ENCODE data around the gene ARRDC1.
"Not testable (repeated sequence)": the region's sequence is repeated elsewhere in the genome, so short reads cannot be mapped to it uniquely, and the experiment has no call there.

Gene ARRDC1

GRCh38 chr9:137614631-137615386 lies 9.3 kb downstream of the ARRDC1 start:
- DNase-seq: no peak

- DNase-seq: no peak
These were observed 9.9 kb downstream of the ARRDC1 start for GRCh38 chr9:137615387-137615871.

GRCh38 chr9:137618105-137619067 lies 12.9 kb downstream of the ARRDC1 start, which contains the start of gene EHMT1:
EHMT1 (plus strand) TSS chr9:137619005; CDS start chr9:137619029, 24 bp downstream.
- peak; percentile 82 to 84 for DNase-seq

DNA sequence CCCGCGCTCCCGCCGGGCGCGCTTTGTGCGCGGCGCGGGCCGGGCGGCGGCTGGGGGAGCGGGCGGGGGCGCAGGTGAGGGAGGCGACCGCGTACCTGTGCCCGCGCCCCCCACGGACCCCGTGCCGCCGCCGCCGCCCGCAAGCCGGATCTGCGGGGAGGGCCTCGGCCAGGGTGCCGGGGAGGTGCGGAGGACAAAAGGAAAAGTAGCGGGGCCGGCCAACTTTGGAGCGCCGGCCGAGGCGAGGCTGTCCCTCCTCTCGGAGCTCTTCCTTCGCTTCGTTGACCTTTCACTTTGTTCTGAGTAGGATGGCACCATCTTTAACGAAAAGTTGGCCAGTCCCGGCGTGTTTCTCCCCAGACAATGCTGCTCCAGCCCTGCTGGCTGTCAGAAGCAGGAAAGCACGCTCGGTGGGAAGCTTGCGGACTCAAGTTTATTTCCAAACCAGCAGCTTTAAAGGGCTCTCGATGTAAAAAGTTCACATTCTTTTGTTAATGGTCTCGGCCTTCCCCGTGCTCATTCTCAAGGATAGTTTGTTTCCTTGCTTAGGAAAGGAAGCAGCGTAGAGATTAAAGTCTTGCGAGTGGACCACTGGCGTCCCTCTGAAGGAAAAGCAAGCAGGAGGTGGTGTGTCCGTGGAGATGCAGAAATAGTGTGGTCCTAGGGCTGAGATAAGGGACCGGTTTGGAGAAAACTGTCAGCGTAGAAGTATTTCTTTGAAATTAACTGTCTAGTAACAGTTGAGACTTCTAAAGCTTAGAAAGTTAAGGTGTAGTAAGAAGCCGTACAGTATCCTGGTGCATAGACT lies 14.0 kb downstream of the ARRDC1 start:
- DNase-seq: peak in 1 of 2 experiments; percentile 39

DNA sequence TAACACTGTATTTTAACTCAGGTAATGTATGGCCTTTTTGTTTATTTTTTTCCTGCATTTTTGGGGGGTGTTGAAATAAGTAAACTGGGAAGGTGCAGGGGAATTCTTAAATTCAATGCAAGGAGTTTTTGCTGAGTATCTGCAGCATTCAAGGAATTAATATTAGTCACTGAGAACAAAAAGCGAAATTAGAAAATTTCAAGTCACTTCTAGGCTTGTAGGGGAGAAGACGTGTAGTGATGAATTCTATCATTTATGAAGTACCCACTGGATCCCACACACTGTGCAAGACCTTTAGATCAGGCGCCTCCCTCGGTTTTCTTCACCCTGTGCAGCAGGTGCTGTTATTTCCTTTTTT lies 14.5 kb downstream of the ARRDC1 start:
- no peak for DNase-seq

DNA sequence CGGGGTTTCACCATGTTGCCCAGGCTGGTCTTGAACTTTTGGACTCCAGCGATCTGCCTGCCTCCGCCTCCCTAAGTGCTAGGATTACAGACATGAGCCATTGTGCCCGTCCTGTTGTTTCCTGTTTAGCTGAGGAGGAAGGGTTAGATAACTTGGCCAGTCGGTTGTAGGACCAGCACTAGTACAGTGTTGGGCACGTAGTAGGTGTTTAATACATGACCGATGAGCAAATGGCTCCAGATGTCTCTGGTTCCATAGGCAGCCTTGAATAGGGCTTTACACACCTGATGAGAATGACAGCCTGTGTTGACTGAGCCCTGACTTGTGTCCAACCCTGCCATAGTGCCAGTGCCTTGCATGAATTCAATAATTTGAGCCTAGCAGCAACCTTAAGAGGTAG lies 15.1 kb downstream of the ARRDC1 start:
- no peak for DNase-seq

DNA sequence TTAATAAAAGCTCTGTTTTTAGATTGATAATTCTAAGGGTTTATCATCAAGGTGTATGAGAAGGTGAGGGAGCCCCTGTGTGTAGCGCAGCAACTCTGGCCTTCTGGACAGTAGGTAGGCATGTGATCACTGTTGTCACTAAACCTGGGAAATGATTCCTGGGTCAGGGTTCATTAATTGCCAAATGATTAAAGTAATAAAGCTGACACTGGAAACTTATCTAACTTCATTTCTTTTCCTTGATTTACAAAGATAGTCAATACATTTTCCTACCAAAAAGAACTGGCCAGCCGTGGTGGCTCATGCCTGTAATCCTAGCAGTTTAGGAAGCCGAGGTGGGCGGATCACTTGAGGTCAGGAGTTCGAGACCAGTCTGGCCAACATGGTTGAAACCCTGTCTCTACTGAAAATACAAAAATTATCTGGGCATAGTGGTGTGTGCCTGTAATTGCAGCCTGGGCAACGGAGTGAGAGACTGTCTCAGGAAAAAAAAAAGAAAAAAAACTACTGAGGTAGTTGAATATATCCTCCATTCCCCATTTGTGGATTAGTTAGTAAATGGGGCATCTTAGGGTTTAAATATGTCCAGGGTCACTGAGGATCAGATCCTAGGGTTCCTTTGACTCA lies 15.8 kb downstream of the ARRDC1 start:
- peak in 1 of 2 experiments; percentile 43 for DNase-seq

GRCh38 chr9:137622211-137622610 lies 16.7 kb downstream of the ARRDC1 start:
- DNase-seq: not testable (repeated sequence)

GRCh38 chr9:137626464-137626863 lies 21.0 kb downstream of the ARRDC1 start:
- DNase-seq: no peak

DNA sequence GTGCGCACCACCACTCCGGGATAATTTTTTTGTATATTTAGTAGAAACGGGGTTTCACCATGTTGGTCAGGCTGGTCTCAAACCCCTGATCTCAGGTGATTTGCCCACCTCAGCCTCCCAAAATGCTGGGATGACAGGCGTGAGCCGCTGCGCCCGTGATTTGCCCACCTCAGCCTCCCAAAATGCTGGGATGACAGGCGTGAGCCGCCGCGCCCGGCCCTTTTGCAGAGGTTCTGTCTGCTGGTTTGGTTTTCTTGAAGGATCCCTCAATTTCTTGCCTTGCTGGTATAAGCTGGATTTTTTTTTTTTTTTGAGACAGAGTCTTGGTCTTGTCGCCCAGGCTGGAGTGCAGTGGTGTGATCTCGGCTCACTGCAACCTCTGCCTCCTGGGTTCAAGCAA lies 21.9 kb downstream of the ARRDC1 start:
- DNase-seq: not testable (repeated sequence)

GRCh38 chr9:137630126-137630525 lies 24.6 kb downstream of the ARRDC1 start:
- DNase-seq: no peak

DNA sequence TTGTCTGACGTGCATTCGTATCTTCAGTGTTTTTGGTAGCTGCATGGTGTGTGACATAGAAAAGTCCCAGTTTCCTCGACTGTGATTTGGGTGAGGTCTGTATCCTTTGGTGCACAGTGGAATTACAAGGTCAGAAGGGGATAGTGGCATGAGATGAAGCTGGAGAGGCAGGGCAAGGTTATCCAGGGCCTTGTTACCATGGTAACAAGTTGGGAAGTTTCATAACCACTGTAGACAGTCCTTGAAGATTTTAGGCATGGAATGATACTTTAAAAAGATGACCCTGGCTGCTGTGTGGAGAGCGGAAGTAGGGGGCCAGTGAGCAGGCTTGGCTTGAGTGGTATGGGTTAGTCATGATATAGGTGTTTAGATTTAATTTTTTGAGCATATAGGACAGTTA lies 25.2 kb downstream of the ARRDC1 start:
- DNase-seq: no peak

- no peak for DNase-seq
These were observed 26.1 kb downstream of the ARRDC1 start for GRCh38 chr9:137631345-137632229.

GRCh38 chr9:137632230-137633161 lies 27.0 kb downstream of the ARRDC1 start:
- no peak for DNase-seq

- no peak for DNase-seq
These were observed 28.5 kb downstream of the ARRDC1 start for GRCh38 chr9:137634016-137634415.

DNA sequence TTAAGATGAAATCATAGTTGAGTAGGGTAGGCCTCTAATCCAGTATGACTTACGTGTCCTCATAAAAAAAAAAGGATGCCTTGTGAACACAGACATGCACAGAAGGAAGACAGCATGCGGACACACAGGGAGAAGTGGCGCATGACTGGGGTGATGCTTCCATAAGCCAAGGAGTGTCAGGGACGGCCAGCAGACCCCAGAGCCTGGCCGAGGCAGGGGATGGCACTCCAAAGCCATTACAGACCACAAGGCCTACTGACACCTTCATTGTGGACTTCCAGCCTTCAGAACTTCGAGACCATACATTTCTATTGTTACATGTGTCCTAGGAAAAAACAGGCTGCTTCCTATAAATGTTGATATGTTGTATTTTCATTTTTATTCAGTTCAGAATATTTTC lies 33.2 kb downstream of the ARRDC1 start:
- DNase-seq: no peak

- no peak for DNase-seq
These were observed 34.0 kb downstream of the ARRDC1 start for GRCh38 chr9:137639303-137640051.

DNA sequence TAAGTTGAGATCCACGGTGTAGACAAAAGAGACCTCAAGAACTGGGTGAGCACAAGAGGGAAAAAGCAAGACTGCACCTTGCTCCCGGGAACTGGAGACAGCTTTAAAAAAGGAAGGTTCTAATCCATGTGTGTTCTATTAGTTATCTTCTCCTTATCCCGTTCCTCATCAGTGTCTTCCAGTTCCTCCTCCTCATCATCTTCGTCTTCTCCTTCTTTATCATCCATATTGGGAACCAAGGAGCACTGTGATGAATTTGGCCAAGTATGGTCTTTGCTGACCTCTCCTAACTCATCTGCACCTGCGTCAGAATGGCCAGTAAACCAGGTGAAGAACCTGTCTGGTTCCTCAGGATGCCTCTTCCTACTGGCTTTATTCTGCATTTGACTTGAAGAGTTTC lies 35.4 kb downstream of the ARRDC1 start:
- DNase-seq: no peak

- DNase-seq: no peak
These were observed 36.7 kb downstream of the ARRDC1 start for GRCh38 chr9:137642118-137642601.

Data from SW 1271 (cell line).